SK-N-SH (cell line): ENCODE data around the gene PRRC2B.

ENCODE experiments used
- EZH2phosphoT487 ChIP-seq: fragments of 200-600 bp; sonication (generic); IDR thresholded peaks from 2 replicates; pipeline ENCODE4 v1.6.1; 2017; ENCODE audit warnings: low read depth, mixed run types, mild to moderate bottlenecking, antibody characterized with exemption, moderate library complexity, borderline replicate concordance
- NRF1 ChIP-seq: IDR thresholded peaks from 2 replicates; pipeline ENCODE4 v1.6.1; 2012; ENCODE audit warnings: low read depth, mild to moderate bottlenecking, low read length
- POLR2AphosphoS5 ChIP-seq: IDR thresholded peaks from 2 replicates; pipeline ENCODE4 v1.6.1; 2012; ENCODE audit warnings: low read depth, low read length
- RAD21 ChIP-seq: IDR thresholded peaks from 2 replicates; pipeline ENCODE4 v1.6.1; 2012; ENCODE audit warnings: mild to moderate bottlenecking, low read length
- REST ChIP-seq: IDR thresholded peaks from 2 replicates; pipeline ENCODE4 v1.6.1; 2012; ENCODE audit warnings: mild to moderate bottlenecking, low read depth, low read length, moderate library complexity
- YY1 ChIP-seq: IDR thresholded peaks from 2 replicates; pipeline ENCODE4 v1.4.0; 2012; ENCODE audit warnings: low read depth, mild to moderate bottlenecking
- TF ChIP-seq, protein P1 (sequence below): fragments of 200-600 bp; sonication (generic); IDR thresholded peaks from 2 replicates; pipeline ENCODE4 v1.6.1; 2017; ENCODE audit warnings: antibody characterized with exemption, mild to moderate bottlenecking, moderate library complexity
- TF ChIP-seq, protein P2 (sequence below): fragments of 150-350 bp; IDR thresholded peaks from 2 replicates; pipeline ENCODE4 v1.6.1; 2017; ENCODE audit warnings: antibody characterized with exemption, low read length, low read depth, borderline replicate concordance

GRCh38 chr9:131394464-131395156, 724 bp downstream of the PRRC2B start:
- TF ChIP-seq EZH2phosphoT487: no peak
- TF ChIP-seq, protein P1, sequence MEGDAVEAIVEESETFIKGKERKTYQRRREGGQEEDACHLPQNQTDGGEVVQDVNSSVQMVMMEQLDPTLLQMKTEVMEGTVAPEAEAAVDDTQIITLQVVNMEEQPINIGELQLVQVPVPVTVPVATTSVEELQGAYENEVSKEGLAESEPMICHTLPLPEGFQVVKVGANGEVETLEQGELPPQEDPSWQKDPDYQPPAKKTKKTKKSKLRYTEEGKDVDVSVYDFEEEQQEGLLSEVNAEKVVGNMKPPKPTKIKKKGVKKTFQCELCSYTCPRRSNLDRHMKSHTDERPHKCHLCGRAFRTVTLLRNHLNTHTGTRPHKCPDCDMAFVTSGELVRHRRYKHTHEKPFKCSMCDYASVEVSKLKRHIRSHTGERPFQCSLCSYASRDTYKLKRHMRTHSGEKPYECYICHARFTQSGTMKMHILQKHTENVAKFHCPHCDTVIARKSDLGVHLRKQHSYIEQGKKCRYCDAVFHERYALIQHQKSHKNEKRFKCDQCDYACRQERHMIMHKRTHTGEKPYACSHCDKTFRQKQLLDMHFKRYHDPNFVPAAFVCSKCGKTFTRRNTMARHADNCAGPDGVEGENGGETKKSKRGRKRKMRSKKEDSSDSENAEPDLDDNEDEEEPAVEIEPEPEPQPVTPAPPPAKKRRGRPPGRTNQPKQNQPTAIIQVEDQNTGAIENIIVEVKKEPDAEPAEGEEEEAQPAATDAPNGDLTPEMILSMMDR: no peak
- TF ChIP-seq, protein P2, sequence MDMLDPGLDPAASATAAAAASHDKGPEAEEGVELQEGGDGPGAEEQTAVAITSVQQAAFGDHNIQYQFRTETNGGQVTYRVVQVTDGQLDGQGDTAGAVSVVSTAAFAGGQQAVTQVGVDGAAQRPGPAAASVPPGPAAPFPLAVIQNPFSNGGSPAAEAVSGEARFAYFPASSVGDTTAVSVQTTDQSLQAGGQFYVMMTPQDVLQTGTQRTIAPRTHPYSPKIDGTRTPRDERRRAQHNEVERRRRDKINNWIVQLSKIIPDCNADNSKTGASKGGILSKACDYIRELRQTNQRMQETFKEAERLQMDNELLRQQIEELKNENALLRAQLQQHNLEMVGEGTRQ: no peak
- TF ChIP-seq POLR2AphosphoS5: no peak
- TF ChIP-seq NRF1: no peak
- TF ChIP-seq RAD21: no peak
- TF ChIP-seq YY1: 0 out of 2 replicates have a peak, but pooled peaks have one; percentile 10
- no peak for TF ChIP-seq REST
